ENCODE data around the gene HBA2. TPM values are rescaled to one million over a fixed set of nuclear protein-coding genes. Genes with fewer than 3 reads are reported as not detected.

The HBA2 gene
- total and polyA plus RNA-seq, 9 of the 15 experiments (the other 6 are each of a cell fraction or from before 2014, with no cell fraction given): 40.4 to 853 (median 286) TPM

- TF ChIP-seq SFPQ (IDR thresholded peaks at IDR 0.05; ENCODE audit: low read depth, low read length) (no peak), ZBTB17 (CRISPR knock-in tag; IDR thresholded peaks at IDR 0.05) (no peak), LCOR (CRISPR knock-in tag; IDR thresholded peaks at IDR 0.05) (no peak), PHB (CRISPR knock-in tag; IDR thresholded peaks at IDR 0.05) (no peak), RBM22 (IDR thresholded peaks at IDR 0.05; ENCODE audit: low read depth, low read length, poor library complexity, severe bottlenecking) (no peak), SMARCE1 (IDR thresholded peaks at IDR 0.05) (no peak), TSC22D4 (tag; IDR thresholded peaks at IDR 0.05) (no peak), ZNF133 (CRISPR knock-in tag; IDR thresholded peaks at IDR 0.05) (no peak), RB1 (IDR thresholded peaks at IDR 0.05; ENCODE audit: low read depth) (peak; percentile 87), MAZ (CRISPR knock-in tag; conservative IDR thresholded peaks at IDR 0.05 in 1 of 2, IDR thresholded peaks at IDR 0.05 in 1 of 2) (peak; percentile 10 to 38; a peak in 1 of 4 replicates)
- TF ChIP-seq, protein P1, sequence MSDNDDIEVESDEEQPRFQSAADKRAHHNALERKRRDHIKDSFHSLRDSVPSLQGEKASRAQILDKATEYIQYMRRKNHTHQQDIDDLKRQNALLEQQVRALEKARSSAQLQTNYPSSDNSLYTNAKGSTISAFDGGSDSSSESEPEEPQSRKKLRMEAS (CRISPR knock-in tag; IDR thresholded peaks at IDR 0.05): no peak
- TF ChIP-seq, protein P2, sequence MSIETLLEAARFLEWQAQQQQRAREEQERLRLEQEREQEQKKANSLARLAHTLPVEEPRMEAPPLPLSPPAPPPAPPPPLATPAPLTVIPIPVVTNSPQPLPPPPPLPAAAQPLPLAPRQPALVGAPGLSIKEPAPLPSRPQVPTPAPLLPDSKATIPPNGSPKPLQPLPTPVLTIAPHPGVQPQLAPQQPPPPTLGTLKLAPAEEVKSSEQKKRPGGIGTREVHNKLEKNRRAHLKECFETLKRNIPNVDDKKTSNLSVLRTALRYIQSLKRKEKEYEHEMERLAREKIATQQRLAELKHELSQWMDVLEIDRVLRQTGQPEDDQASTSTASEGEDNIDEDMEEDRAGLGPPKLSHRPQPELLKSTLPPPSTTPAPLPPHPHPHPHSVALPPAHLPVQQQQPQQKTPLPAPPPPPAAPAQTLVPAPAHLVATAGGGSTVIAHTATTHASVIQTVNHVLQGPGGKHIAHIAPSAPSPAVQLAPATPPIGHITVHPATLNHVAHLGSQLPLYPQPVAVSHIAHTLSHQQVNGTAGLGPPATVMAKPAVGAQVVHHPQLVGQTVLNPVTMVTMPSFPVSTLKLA (conservative IDR thresholded peaks at IDR 0.05): no peak
- TF ChIP-seq, protein P3, sequence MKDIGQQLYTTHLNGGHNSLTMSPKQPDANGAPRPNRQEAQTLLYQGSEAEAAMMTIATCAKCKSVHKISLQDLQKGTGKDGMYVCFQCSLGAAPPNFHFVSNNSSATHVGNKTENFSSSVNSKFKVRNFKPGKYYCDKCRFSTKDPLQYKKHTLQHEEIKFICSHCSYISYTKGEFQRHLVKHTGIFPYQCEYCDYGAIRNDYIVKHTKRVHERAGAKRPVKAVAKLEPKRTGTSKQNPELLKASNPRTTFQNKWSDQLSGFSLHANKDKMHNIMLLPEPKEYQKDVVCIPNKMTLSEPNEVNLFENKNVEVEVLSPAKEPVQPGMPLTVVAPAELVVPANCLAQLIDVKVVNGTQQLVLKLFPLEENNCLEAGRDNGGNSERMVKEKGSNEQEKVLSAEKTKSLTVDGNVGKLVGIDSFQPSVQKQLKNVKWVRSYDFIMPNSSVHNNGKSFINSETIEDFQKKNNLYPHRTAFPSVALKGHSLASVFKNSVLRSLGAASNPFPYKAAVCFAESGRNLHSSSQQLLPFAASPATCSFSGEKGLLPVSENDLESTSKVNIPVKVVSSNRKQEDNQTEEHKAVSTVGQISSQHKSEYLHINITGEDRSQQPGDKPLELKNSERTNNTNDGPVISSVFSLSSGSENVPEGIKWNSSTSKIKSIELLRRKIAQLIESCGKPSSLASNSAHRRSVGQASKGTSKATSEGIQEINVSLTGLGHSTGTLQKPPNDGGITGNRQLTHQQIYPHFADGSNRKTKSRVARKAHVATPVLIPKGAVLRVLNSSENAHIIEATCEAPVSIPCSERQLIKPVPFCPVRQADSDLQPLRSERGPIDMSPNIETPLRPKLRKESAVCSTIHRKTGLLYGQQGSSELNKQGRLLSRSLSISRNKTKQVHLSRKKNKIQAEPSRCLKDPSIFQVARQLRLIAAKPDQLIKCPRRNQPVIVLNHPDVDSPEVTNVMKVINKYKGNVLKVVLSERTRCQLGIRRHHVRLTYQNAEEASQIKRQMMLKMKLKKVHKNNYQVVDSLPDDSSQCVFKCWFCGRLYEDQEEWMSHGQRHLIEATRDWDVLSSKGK (CRISPR knock-in tag; IDR thresholded peaks at IDR 0.05): no peak
Measured at GRCh38 chr16:180101-180675, 7.5 kb downstream of the HBA2 start, which contains the start of gene HBQ1 (continued).
